WTC11 (cell line): ENCODE data around the gene TBC1D22A.

Experiments used
- TCF7 ChIP-seq: sonication (generic); formaldehyde crosslinking; IDR thresholded peaks from 2 replicates; pipeline ENCODE4 v1.8.0; 2022; ENCODE audit warnings: mild to moderate bottlenecking, low read depth, missing genetic modification reagents, moderate library complexity
- TF ChIP-seq, protein P1 (sequence below): fragments of 200-600 bp; IDR thresholded peaks from 2 replicates; pipeline ENCODE4 v1.8.0; 2022; ENCODE audit warnings: antibody characterized with exemption

DNA sequence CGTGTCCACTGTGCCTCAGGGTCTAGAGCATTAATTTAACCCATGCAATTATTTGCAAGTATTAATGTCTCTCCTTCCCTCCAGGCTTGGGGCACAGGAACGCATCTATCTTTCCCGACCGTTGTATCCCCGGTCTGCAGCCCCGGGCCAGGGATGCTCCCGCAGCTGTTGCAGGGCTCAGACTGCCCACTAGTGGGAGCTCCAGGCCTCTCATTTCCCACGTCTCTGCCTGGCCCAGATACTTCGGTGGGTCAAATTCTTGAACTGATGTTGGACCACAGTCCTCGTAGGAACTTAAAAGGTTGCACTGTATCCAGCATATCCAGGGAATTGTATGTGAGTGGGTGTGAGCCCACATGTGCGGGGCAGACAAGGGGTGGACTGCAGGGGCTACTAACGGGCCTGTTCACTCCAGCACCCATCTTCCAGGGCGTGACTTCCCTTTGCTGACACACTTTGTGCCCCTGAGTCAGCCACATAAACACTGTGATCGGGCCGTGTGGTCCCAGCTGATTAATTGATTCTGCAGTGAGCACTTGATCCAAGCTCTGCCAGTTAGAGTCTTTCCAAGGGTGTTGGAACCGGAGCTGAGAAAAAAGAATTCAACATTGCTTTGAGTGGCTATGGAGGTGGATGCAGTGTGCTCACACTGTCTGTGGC lies 451.3 kb downstream of the TBC1D22A start:
- TF ChIP-seq, protein P1, sequence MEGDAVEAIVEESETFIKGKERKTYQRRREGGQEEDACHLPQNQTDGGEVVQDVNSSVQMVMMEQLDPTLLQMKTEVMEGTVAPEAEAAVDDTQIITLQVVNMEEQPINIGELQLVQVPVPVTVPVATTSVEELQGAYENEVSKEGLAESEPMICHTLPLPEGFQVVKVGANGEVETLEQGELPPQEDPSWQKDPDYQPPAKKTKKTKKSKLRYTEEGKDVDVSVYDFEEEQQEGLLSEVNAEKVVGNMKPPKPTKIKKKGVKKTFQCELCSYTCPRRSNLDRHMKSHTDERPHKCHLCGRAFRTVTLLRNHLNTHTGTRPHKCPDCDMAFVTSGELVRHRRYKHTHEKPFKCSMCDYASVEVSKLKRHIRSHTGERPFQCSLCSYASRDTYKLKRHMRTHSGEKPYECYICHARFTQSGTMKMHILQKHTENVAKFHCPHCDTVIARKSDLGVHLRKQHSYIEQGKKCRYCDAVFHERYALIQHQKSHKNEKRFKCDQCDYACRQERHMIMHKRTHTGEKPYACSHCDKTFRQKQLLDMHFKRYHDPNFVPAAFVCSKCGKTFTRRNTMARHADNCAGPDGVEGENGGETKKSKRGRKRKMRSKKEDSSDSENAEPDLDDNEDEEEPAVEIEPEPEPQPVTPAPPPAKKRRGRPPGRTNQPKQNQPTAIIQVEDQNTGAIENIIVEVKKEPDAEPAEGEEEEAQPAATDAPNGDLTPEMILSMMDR: peak; percentile 64
- no peak for TF ChIP-seq TCF7
